GM03348 (cell line): ENCODE data around the gene CEACAM1.
"Not testable (repeated sequence)": the region's sequence is repeated elsewhere in the genome, so short reads cannot be mapped to it uniquely, and the experiment has no call there.

Source experiments
- DNase-seq: peaks from one replicate; pipeline ENCODE4 v3.0.0; 2012; ENCODE audit warnings: low spot score

Gene CEACAM1

GRCh38 chr19:42474743-42475142 lies 53.5 kb downstream of the CEACAM1 start:
- no peak for DNase-seq

- DNase-seq = no peak
Observed at GRCh38 chr19:42473686-42474085, 54.6 kb downstream of the CEACAM1 start.

GRCh38 chr19:42472402-42473147 lies 55.7 kb downstream of the CEACAM1 start:
- DNase-seq = no peak

GRCh38 chr19:42471554-42472249 lies 56.6 kb downstream of the CEACAM1 start:
- DNase-seq = no peak

DNA sequence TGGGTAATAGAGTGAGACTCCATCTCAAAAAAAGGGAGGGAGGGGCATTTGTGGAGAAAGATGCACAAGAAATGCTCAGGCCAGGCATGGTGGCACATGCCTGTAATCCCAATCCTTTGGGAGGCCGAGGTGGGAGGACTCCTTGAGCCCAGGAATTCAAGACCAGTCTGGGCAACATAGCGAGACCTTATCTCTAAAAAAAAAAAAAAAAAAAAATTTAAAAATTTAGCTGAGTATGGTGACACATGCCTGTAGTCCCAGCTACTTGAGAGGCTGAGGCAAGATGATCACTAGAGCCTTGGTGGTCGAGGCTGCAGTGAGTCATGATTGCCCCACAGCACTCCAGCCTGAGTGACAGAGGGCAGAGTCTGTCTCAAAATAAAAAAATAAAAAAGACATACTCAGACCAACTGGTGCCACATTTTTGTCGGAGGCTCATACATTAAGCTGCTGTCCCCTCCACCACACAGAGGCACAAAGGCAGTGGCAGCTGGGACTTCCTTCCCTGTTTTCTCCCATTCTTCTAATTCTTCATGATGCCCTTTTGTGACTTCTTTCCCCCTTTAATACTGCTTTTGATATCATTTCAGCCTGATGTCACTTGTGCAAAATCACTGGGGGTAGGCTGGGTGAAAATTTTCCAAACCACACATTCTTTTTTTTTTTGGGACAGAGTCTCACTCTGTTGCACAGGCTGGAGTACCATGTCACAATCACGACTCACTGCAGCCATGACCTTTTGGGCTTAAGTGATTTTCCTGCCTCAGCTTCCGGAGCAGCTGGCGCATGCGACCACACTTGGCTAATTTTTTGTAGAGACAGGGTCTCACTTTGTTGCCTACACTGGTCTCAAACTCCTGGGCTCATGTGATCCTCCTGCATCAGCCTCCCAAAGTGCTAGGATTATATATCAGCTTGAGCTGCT lies 58.7 kb downstream of the CEACAM1 start:
- DNase-seq = no peak

DNA sequence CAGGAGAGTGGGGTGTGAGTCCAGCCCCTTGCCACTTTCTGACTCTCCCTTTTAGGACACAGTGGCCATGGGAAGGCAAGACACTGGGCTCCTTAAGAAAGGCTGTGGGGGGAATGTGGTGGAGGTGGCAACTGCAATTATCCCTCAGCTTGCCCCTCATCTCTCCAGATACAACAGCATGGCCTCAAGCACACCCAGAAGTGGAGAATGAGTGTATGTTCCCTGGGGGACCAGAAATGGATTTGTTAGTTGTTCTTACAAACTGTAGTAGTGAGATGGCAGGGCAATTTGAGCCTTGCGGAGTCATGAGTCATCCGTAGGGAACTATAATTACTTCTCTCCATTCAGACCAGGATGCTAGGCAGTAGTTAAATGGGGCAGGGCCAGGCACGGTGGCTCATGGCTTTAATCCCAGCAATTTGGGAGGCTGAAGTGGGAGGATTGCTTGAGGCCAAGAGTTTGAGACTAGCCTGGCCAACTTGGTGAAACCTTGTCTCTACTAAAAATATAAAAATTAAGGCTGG lies 59.9 kb downstream of the CEACAM1 start:
- peak; percentile 80 for DNase-seq

DNA sequence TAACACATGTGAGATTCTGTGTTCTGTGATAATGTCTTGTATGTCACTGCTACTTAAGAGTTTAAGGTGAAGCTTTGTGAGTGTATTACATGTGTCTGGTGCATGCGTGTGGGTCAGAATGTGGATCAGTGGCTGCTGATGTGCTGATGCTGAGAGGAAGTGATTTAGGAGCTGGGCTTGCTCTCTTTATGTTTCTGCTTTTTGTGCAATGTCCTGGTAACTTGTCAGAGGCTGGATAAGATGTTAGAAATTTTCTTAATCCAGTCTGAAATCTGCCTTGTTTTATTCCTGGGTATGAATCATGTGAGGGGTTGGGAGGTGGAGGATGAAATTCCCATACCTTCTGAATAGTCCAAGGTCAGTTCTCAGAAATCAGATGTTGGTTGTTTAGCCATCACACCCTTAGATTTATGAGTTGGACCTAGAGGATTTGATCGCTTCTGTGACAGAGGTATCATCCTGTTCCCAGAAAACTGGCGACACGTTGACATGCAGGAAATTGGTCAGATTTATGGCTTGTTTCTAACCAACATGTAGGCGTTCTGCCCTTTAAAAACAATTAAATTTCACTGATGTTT lies 61.0 kb downstream of the CEACAM1 start:
- peak; percentile 27 for DNase-seq

- DNase-seq = peak; percentile 22
Observed at GRCh38 chr19:42466521-42467182, 61.6 kb downstream of the CEACAM1 start.

GRCh38 chr19:42465827-42466280 lies 62.4 kb downstream of the CEACAM1 start:
- no peak for DNase-seq

GRCh38 chr19:42461700-42462324 lies 66.5 kb downstream of the CEACAM1 start:
- no peak for DNase-seq

DNA sequence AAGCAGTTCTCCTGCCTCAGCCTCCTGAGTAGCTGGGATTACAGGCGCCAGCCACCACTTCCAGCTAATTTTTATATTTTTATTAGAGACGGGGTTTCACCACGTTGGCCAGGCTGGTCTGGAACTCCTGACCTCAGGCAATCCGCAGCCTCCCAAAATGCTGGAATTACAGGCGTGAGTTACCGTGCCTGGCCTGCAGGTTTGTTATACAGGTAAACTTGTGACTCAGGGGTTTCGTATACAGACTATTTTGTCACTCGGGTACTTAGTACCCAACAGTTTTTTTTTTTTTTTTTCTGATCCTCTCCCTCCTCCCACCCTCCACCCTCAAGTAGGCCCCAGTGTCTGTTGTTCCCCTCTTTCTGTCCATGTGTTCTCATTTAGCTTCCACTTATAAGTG lies 67.0 kb downstream of the CEACAM1 start:
- DNase-seq = not testable (repeated sequence)

DNA sequence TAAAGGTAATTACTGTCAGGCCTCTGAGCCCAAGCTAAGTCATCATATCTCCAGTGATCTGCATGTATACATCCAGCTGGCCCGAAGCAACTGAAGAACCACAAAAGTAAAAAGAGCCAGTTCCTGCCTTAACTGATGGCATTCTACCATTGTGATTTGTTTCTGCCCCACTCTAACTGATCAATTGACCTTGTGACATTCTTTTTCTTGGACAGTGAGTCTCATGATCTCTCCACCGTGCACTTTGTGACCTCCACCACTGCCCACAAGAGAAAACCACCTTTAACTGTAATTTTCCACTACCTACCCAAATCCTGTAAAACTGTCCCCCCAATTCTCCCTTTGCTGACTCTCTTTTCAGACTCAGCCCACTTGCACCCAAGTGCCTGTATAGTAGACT lies 68.4 kb downstream of the CEACAM1 start:
- no peak for DNase-seq
